GM19025 (cell line): ENCODE measurements around the gene MVB12B.

ENCODE experiments used
- ATAC-seq: cut with Tn5 transposase; IDR thresholded peaks from one replicate; pipeline ENCODE4 v1.9.1; 2021; ENCODE audit warnings: mild to moderate bottlenecking, low read depth, moderate library complexity; ENCODE audit not compliant: unreplicated experiment

The MVB12B gene

GRCh38 chr9:126421567-126422428 lies 95.2 kb downstream of the MVB12B start:
- no peak for ATAC-seq

GRCh38 chr9:126423142-126423915 lies 96.7 kb downstream of the MVB12B start:
- ATAC-seq, result no peak

GRCh38 chr9:126423916-126424185 lies 97.2 kb downstream of the MVB12B start:
- no peak for ATAC-seq

GRCh38 chr9:126424511-126424910 lies 97.9 kb downstream of the MVB12B start:
- ATAC-seq, result no peak

GRCh38 chr9:126428534-126429175 lies 102.0 kb downstream of the MVB12B start:
- no peak for ATAC-seq

- no peak for ATAC-seq
Measured at GRCh38 chr9:126429190-126429589, 102.6 kb downstream of the MVB12B start.

- ATAC-seq, result no peak
Measured at GRCh38 chr9:126430124-126430523, 103.5 kb downstream of the MVB12B start.

- no peak for ATAC-seq
Measured at GRCh38 chr9:126431077-126431742, 104.6 kb downstream of the MVB12B start.

- ATAC-seq, result no peak
Measured at GRCh38 chr9:126432659-126433058, 106.0 kb downstream of the MVB12B start.

GRCh38 chr9:126435105-126435504 lies 108.5 kb downstream of the MVB12B start:
- ATAC-seq, result no peak

GRCh38 chr9:126435626-126436025 lies 109.0 kb downstream of the MVB12B start:
- ATAC-seq, result no peak

- ATAC-seq, result no peak
Measured at GRCh38 chr9:126436545-126437267, 110.1 kb downstream of the MVB12B start.

- ATAC-seq, result no peak
Measured at GRCh38 chr9:126437268-126437666, 110.6 kb downstream of the MVB12B start.

GRCh38 chr9:126437701-126438100 lies 111.1 kb downstream of the MVB12B start:
- no peak for ATAC-seq

GRCh38 chr9:126438741-126439401 lies 112.2 kb downstream of the MVB12B start:
- no peak for ATAC-seq

GRCh38 chr9:126439402-126439765 lies 112.8 kb downstream of the MVB12B start:
- no peak for ATAC-seq

GRCh38 chr9:126439883-126440653 lies 113.4 kb downstream of the MVB12B start:
- ATAC-seq, result no peak

- ATAC-seq, result no peak
Measured at GRCh38 chr9:126440940-126441339, 114.3 kb downstream of the MVB12B start.

GRCh38 chr9:126442636-126443035 lies 116.0 kb downstream of the MVB12B start:
- no peak for ATAC-seq
